ENCODE results near the gene RNF19B. TPM values are rescaled to one million over a fixed set of nuclear protein-coding genes. Genes with fewer than 3 reads are reported as not detected.

The RNF19B gene
- total RNA-seq, 1 experiment from 2014 or later: 22.5 TPM

DNA sequence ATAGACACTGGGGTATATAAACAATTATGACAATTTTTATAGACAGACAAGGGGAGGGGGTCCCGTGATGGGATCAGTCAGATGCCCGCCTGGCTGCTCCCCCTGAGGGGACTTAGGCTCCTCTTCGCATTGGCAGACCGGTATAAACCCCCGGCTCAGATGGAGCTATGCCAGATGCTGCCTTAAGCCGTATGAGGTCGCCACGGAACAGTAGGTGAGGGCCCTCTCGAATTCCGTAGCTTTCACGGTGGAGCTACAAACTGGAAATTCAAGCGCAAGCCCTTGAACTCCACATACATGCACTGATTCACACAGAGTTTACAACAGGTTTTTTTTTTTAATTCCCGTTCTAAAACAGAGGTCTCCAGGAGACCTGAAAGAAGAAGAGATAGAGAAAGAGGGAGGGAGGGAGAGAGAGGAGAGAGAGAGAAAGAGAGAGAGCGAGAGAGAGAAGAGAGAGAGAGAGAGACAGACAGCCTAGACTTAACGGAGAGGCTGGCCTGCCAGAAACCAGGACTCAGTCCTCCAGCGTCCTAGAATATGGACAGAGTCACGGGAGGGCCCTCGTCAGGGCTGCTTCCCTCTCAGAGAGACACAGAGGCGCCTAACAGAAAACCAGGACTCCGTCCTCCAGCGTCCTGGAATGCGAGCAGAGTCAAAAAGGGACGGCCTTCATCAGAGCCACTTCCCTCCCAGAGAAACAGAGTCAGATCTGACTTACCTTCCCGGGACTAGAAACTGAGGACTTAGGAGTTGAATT, 39.0 kb downstream of the RNF19B start:
- ChIA-PET CTCF (no interaction called here), POLR2A (interaction anchor here (0.7 kb wide), 1 partner anchor 26 kb away, joined by 3 read pairs; no protein-coding TSS in a partner anchor)
- no peak overlapping the region for H2AFZ ChIP-seq (ENCODE audit: low read depth, low read length, poor library complexity, severe bottlenecking)

More for the DNA sequence above, 39.0 kb downstream of the RNF19B start:
- no TSS peak for BruUV-seq (replicated peaks)
- H3K4me1 ChIP-seq (ENCODE audit: control insufficient read depth in 1 of 2, insufficient read depth in 2 of 2, low read length in 2 of 2): no peaks in the 10 kb centered on the region
- no peaks in the 10 kb centered on the region for H3K36me3 ChIP-seq (ENCODE audit: control insufficient read depth in 1 of 2, insufficient read depth in 2 of 2, low read length in 2 of 2)
- H3K27ac ChIP-seq (ENCODE audit: low read depth, low read length): no peak overlapping the region
- no peak for DNase-seq (ENCODE audit: low read depth, low spot score)
- no peaks in the 10 kb centered on the region for H3K79me2 ChIP-seq (ENCODE audit: insufficient read depth, low read length)
- intact Hi-C loops (cut with micrococcal nuclease): no loop called here
- no peak for ATAC-seq
- H3K27me3 ChIP-seq (ENCODE audit: insufficient read depth, low read length): no peaks in the 10 kb centered on the region
- no peaks in the 10 kb centered on the region for H3K9me2 ChIP-seq (ENCODE audit: insufficient read depth)
- H4K20me1 ChIP-seq (ENCODE audit: insufficient read depth): no peaks in the 10 kb centered on the region
- TF ChIP-seq EZH2 (IDR thresholded peaks at IDR 0.05) (no peak), POLR2AphosphoS5 (IDR thresholded peaks at IDR 0.05; ENCODE audit: low read depth, low read length) (no peak), CBX3 (IDR thresholded peaks at IDR 0.05; ENCODE audit: low read depth) (no peak), ZNF274 (IDR thresholded peaks at IDR 0.05; ENCODE audit: low read depth, low read length) (no peak), CEBPB (IDR thresholded peaks at IDR 0.05; ENCODE audit: low read depth) (no peak), SIN3A (IDR thresholded peaks at IDR 0.05; ENCODE audit: low read depth) (no peak), EGR1 (IDR thresholded peaks at IDR 0.05; ENCODE audit: low read depth) (no peak), EZH2phosphoT487 (IDR thresholded peaks at IDR 0.05; ENCODE audit: borderline replicate concordance) (no peak), ZFX (IDR thresholded peaks at IDR 0.05) (no peak), RAD21 (IDR thresholded peaks at IDR 0.05; ENCODE audit: low read depth) (no peak), YY1 (IDR thresholded peaks at IDR 0.05; ENCODE audit: extremely low read depth, insufficient replicate concordance, low read depth, low read length) (no peak), JUND (IDR thresholded peaks at IDR 0.05) (no peak), POLR2A (IDR thresholded peaks at IDR 0.05; ENCODE audit: borderline replicate concordance, extremely low read depth, insufficient read depth, insufficient read length) (no peak), FOSL1 (IDR thresholded peaks at IDR 0.05; ENCODE audit: low read depth) (no peak)
- TF ChIP-seq, protein P1, sequence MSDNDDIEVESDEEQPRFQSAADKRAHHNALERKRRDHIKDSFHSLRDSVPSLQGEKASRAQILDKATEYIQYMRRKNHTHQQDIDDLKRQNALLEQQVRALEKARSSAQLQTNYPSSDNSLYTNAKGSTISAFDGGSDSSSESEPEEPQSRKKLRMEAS (IDR thresholded peaks at IDR 0.05): no peak
- TF ChIP-seq, protein P2, sequence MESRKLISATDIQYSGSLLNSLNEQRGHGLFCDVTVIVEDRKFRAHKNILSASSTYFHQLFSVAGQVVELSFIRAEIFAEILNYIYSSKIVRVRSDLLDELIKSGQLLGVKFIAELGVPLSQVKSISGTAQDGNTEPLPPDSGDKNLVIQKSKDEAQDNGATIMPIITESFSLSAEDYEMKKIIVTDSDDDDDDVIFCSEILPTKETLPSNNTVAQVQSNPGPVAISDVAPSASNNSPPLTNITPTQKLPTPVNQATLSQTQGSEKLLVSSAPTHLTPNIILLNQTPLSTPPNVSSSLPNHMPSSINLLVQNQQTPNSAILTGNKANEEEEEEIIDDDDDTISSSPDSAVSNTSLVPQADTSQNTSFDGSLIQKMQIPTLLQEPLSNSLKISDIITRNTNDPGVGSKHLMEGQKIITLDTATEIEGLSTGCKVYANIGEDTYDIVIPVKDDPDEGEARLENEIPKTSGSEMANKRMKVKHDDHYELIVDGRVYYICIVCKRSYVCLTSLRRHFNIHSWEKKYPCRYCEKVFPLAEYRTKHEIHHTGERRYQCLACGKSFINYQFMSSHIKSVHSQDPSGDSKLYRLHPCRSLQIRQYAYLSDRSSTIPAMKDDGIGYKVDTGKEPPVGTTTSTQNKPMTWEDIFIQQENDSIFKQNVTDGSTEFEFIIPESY (IDR thresholded peaks at IDR 0.05; ENCODE audit: extremely low read depth, insufficient replicate concordance, low read length): no peak
- TF ChIP-seq, protein P3, sequence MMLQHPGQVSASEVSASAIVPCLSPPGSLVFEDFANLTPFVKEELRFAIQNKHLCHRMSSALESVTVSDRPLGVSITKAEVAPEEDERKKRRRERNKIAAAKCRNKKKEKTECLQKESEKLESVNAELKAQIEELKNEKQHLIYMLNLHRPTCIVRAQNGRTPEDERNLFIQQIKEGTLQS (IDR thresholded peaks at IDR 0.05): no peak
- TF ChIP-seq, protein P4, sequence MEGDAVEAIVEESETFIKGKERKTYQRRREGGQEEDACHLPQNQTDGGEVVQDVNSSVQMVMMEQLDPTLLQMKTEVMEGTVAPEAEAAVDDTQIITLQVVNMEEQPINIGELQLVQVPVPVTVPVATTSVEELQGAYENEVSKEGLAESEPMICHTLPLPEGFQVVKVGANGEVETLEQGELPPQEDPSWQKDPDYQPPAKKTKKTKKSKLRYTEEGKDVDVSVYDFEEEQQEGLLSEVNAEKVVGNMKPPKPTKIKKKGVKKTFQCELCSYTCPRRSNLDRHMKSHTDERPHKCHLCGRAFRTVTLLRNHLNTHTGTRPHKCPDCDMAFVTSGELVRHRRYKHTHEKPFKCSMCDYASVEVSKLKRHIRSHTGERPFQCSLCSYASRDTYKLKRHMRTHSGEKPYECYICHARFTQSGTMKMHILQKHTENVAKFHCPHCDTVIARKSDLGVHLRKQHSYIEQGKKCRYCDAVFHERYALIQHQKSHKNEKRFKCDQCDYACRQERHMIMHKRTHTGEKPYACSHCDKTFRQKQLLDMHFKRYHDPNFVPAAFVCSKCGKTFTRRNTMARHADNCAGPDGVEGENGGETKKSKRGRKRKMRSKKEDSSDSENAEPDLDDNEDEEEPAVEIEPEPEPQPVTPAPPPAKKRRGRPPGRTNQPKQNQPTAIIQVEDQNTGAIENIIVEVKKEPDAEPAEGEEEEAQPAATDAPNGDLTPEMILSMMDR (IDR thresholded peaks at IDR 0.05 in 2 of 3, conservative IDR thresholded peaks at IDR 0.05 in 1 of 3; ENCODE audit: borderline replicate concordance in 1 of 3, insufficient read depth in 1 of 3, low read depth in 2 of 3, low read length in 2 of 3): no peak
- H3K9ac ChIP-seq (ENCODE audit: low read length): no peak overlapping the region
- no peak overlapping the region for H3K4me3 ChIP-seq (replicated peaks in 1 of 2; ENCODE audit: low read depth in 1 of 2, low read length in 2 of 2)
- RAD21 ChIA-PET (ENCODE audit: low non-redundant PET in 1 of 2, low total read pairs in 2 of 2, uncharacterized antibody in 2 of 2, unreplicated experiment in 2 of 2): no interaction called here
- no peak overlapping the region for H3K4me2 ChIP-seq (ENCODE audit: low read length)
- H3K9me3 ChIP-seq (ENCODE audit: control insufficient read depth in 1 of 2, insufficient read depth in 1 of 2, low read depth in 1 of 2, low read length in 2 of 2): no peaks in the 10 kb centered on the region

Data from HCT116 (cell line).